HG03108 (cell line): ENCODE results near the gene DNAH2.

Experiments
- ATAC-seq: cut with Tn5 transposase; IDR thresholded peaks from one replicate; pipeline ENCODE4 v1.9.1; 2021; ENCODE audit warnings: moderate library complexity; ENCODE audit not compliant: unreplicated experiment

DNAH2 gene

DNA sequence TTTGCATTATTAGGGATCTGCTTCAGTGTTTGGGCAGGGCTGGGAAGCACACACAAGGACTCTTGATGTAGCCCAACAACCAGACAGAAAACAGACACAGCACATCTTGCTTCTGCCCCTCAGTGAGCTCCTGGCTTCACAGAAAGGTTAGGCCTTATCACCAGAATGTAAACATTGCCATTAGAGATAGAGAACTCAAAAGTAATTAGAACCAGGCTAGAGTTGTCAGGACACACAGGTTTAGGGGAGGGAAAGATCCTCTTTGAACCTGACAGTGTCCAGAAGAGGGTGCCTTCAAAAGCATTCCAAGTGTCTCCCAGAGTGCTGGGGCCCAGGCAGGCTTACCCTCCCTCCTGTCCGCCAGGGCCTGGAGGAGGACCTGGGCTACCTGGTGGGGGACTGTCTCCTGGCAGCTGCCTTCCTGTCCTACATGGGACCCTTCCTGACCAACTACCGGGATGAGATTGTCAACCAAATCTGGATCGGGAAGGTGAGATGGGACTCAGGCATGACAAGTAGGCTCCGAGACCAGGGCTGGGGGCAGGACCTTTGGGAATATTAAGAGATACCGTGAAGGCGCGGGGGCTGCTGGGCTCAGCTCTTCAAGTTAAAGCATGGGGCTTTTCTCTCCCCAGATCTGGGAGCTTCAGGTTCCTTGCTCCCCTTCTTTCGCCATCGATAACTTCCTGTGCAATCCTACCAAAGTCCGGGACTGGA, 99.5 kb downstream of the DNAH2 start:
- ATAC-seq: no peak

DNA sequence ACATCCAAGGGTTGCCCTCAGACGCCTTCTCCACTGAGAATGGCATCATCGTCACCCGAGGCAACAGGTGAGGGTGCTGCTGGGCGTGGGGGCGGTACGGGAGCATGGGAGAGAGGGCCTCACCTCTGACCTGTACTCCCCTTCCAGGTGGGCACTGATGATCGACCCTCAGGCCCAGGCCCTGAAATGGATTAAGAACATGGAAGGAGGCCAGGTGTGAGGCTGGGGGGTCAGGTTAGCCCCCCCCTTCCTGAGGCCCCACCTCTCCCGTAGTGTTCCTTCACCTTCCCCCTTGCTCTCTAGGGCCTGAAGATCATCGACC, 100.1 kb downstream of the DNAH2 start:
- no peak for ATAC-seq

DNA sequence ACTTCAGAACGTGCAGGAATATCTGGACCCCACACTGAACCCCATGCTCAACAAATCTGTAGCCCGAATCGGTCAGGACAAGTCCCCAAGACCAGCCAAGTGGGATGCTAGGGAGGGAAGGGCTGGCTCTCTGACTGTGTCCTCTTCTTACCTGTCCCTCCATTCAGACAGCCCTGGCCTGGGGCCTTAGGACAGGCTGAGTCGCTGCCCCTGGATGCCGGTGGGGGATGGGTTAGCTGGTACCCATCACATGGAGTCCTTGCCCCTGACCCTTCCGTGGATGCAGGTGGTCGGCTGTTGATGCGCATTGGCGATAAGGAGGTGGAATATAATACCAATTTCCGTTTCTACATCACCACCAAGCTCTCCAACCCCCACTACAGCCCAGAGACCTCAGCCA, 100.5 kb downstream of the DNAH2 start:
- ATAC-seq: no peak

DNA sequence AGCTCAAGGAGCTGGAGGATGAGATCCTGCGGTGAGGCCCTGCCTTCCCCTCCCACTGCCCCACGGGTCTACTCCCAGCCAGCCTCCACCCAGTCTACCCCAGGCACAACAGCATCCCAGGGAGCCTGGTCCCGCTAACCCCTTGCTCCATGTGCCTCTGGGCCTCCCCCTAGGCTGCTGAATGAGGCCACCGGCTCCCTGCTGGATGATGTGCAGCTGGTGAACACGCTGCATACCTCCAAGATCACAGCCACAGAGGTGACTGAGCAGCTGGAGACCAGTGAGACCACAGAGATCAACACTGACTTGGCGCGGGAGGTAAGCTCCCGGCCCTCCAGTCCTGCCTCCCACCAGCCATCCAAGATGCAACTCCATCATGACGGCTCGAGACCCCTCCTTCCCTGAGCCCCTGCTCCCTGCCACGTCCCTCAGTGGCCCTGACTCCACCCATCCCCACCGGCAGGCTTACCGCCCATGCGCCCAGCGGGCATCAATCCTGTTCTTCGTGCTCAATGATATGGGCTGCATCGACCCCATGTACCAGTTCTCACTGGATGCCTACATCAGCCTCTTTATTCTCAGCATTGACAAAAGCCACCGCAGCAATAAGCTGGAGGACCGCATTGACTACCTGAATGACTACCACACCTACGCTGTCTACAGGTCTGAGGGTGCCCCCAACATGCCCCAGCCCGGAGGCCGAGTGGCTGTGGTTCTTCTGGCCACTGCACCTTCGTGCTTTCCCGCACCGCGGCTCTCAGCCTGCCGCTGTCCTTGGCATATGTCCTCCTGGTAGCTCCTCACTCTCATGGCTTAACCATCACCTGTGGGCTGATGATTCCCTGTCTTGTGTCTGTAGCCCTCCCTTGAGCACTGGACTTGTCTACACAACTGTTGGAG, 101.5 kb downstream of the DNAH2 start:
- ATAC-seq: no peak

DNA sequence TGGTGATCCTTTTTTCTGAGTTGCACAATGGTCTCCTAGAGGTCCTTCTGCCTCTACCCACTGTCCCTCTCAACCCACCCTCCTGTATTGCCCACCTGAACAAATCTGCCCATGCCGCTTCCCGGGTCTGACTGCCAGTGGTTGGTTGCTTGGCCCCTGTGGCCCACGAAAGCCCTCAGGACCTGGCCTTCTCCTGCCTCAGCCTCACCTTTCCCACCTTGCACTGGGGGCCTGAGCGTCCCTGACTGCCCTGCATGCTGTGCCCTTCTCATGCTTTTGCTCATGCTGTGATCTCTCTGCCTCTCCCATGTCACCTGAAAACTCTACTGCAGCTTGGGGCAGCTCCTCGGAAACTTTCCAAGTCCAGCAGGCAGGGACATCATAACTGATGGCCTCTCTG, 102.7 kb downstream of the DNAH2 start:
- ATAC-seq: no peak

DNA sequence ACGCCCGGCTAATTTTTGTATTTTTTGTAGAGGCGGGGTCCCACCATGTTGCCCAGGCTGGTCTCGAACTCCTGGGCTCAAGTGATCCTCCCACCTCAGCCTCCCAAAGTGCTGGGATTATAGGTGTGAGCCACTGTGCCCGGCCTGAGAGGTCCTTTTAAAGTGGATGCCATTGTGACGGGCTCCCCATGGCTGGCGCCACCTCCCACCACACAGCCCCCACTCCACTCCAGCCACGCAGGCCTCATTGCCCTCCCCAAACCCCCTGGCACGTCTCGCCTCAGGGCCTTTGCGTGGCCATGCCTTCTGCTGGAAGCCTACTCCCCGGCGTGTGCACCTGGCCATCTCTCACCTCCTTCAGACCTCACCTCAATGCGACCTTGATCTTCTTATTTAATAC, 104.6 kb downstream of the DNAH2 start:
- no peak for ATAC-seq

DNA sequence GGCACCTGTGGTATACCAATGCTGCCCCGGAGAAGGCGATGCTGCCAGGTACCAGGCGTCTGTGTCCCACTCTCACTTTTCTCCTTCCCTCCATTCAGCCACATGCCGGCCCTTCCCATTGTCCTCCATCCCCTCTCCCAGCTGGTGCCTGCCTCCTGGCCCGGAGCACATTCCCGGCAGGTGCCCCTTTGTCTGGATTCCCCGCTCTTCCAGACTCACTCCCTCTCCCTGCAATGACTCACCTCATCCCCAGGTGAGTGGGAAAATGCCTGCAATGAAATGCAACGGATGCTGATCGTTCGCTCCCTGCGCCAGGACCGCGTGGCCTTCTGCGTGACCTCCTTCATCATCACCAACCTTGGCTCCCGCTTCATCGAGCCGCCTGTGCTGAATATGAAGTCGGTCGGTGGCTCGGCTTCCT, 106.0 kb downstream of the DNAH2 start:
- no peak for ATAC-seq

DNA sequence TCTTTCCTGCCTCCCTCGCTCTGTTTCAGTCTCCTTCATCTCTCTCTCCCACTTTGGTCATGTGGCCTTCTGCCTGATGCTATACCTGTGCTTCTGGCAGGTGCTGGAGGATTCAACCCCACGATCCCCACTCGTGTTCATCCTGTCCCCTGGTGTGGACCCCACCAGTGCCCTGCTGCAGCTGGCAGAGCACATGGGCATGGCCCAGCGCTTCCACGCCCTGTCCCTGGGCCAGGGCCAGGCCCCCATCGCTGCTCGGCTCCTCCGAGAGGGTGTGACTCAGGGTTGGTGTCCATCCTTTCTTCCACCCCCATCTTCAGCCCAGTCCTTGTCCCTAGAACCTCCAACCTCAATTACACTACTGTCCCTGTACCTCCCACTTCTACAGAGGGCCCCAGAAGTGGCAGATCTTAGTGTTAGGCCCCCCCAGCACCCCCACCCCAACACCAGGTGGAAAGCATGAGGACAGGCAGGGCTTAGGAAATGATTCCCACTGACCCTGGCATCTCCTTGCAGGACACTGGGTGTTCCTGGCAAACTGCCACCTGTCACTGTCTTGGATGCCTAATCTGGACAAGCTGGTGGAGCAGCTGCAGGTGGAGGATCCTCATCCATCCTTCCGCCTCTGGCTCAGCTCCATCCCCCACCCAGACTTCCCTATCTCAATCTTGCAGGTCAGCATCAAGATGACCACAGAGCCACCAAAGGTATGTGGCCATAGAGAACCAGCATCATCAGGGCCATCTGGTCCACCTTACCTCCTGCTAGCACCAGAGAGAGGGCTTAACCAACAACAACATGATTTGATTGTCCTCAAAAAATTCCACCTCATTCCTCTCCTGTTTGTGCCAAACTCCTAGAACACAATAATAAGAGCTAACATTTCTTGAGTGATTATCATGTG, 106.7 kb downstream of the DNAH2 start:
- no peak for ATAC-seq

DNA sequence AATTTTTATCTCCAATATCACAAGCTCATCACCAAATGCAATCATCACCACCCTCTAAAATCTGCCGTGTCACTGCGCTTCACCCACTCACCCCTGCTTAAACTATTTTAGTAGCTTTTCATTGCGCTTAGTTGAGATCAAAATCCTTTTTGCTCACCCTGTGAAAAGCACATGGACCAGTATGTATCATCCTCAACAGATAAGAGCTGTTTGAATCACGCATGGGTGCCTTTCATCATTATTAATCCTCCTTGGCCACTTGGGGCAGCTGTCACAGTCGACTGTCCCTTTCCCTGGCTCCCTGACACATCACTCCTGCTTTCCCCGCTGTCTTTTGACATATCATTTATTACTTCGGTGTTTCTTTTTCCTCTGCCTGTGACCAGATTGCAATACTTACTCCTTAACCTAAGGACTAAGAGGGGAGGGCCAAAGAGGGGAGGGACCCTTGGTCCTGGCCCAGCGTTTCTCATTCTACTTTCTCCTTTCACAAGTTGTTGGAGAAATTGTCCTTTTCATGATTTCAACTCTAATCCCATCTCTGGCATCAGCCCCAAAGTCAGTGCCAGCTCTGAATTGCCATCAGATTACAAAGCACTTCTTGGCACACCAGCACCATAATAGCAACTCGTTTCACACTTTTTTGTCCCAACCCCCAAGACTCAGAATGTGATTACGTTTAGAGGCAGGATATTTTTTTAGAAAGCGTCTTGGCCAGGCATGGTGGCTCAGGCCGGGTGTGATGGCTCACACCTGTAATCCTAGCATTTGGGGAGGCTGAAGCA, 107.9 kb downstream of the DNAH2 start:
- no peak for ATAC-seq

DNA sequence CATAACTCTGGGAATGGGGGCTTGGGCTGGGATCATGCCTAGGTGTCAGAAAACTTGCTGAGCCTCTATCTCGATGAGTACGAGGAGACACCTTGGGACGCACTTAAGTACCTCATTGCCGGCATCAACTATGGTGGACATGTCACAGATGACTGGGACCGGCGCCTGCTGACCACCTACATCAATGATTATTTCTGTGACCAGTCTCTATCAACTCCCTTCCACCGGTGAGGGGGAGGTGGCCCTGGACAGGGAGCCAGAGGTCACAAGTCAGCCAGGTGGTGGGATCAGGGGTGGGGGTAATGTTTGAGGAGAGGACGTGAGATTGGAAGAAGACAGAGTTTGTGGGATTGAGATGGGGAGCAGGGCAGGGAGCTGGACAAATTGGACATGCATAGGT, 113.1 kb downstream of the DNAH2 start:
- ATAC-seq: no peak

DNA sequence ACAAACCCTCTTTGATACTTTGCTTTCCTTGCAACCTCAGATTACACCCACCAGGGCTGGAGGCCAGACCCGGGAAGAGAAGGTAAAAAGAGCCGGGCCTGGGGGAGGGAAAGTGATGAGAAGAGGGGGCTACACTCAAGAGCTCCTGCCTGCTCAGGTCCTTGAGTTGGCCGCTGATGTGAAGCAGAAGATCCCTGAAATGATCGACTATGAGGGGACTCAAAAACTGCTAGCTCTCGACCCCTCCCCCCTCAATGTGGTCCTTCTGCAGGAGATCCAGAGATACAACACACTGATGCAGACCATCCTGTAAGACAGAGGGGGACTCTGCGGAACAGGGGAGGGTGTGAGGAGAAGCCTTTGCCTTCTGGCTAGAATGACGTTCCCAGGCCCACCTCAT, 113.7 kb downstream of the DNAH2 start:
- no peak for ATAC-seq

DNA sequence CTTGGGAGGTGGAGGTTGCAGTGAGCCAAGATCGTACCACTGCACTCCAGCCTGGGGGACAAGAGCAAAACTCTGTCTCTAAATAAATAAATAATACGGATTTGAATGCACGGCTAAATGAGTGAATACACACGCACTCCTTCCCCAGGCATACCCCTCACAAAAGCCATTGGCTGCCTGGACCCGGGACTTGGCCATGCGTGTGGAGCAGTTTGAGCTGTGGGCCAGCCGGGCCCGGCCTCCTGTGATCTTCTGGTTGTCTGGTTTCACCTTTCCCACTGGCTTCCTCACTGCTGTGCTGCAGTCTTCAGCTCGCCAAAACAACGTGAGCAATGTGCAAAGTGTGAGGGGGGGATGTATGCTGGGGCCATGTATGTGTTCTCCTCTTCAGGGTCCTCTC, 114.9 kb downstream of the DNAH2 start:
- ATAC-seq: no peak

DNA sequence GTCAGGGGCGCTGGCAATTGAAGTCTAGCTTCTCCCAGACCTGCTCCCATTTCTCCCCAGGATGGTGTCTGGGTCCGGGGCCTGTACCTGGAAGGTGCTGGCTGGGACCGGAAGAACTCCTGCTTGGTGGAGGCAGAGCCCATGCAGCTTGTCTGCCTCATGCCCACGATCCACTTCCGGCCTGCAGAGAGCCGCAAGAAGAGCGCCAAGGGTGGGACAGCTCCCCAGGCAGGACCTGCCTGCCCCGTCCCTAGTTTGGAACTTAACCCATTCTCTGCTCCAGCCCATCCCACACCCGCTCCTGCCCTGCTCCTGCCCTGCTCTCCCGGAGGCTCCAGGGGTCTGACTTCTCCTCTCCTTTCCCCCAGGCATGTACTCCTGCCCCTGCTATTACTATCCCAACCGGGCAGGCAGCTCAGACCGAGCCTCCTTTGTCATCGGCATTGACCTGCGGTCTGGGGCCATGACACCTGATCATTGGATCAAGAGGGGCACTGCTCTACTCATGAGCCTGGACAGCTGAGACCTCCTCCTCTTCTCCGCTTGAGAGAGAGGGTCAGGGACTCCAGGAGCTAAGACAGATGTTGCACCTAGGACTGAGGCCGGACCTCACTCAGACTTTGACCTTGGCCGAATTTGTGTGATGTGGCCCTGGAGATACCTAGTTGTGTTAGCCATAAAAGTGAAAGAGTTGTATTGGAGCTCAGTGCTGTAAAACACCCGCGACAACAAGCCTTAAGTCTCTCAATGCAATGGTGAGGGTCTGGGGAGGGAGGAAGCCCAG, 115.7 kb downstream of the DNAH2 start:
- ATAC-seq: no peak

DNA sequence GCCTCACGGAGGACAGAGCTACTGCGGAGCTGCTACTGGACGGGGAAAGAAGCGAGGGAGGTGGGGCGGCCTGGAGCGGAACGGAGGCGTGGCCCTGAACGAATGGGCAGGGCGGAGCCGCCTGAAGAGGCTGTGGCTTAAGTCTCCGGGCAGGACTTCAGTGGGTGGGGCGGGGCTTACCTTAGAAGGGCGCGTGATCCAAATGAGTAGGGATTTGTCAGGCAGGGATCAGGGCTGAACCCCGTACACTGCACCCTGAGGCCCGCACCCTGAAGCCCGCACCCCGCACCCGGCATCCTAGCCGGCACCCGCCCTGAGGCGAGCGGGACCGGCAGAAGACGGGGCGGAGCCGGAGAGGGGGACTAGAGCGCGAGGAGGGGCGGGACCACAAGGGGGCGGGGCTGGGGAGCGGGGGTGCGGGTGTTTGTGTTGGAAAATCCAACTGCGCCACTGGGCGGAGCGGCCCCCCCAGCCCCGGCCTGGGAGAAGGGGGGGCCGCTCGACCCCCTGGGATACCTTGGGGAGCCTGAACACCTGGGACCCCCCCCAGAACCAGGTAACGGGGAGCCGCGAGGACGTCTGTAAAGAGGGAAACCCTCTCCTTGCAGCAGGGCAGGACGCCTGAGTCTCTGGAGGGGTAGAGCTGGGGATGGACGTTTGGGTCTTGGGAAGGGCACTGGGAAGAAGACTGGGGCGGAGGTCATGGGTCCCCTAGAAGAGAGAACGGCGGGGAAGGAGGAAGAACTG, 116.4 kb downstream of the DNAH2 start, which contains the start of gene KDM6B:
Gene KDM6B, plus strand, starts transcription at position 423 of the 747 bp plus-strand sequence. CDS start 11,338 bp downstream, outside the sequence.
- ATAC-seq: peak; percentile 42

DNA sequence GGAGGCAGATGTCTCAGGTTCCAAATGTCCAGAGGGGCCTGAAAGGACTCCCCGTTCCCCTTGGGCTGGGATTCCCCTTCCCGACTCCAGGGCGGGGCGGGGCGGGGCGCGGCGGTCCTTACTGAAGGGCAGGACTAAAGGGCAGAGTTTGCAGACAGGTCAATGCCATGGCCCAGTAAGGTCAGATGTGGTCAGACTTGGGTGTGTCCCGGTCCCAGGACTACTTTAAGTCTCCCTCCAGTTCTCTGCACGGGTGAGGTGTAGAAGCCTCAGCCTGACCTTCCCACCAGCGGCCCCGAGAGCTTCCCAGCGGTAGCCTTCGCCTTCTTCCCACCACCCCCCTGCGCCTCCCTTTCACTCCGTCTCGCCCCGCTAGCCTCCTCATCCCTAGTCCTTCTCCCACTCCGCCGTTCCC, 117.0 kb downstream of the DNAH2 start:
- ATAC-seq: no peak

DNA sequence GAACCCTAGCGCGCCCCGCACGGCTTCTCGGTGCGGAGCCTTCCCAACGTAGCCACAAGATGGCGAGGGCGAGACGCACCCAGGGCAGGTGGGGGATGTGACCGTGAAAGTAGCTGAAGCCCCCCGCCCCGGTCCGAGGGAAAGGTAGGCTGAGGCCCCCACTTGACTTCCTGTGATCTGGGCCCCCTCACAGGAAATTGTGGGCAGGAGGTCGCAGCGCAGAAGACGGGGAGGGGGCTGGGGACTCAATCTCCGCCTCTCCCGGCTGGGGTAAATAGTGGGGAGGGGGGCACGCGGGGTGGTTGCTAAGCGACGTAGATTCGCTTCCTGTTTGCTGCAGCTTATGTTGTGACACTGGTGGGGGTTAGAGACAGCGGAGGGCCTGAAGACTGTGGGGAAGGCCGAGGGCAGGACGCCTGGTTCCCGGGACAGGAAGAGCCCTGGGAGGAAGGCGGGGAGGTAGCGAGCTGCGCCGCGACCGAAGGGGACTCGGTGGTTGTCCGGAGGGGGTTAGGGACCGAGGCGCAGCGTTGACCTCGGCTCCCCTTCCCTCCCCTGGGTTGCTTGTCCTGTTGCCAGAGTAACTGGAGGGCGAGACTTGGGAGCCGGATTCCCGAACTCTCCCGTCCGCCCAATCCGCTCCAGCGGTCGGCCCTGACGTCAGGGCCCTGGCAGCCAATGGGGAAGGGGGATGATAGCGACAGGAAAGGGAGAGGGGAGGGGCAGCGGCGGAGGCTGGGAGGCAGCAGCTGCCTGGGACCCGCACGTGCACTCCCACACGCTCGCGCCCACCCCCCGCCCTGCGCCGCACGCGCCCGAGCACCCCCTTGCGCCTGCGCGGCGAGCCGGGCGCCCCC, 117.6 kb downstream of the DNAH2 start:
- peak; percentile 45 for ATAC-seq

DNA sequence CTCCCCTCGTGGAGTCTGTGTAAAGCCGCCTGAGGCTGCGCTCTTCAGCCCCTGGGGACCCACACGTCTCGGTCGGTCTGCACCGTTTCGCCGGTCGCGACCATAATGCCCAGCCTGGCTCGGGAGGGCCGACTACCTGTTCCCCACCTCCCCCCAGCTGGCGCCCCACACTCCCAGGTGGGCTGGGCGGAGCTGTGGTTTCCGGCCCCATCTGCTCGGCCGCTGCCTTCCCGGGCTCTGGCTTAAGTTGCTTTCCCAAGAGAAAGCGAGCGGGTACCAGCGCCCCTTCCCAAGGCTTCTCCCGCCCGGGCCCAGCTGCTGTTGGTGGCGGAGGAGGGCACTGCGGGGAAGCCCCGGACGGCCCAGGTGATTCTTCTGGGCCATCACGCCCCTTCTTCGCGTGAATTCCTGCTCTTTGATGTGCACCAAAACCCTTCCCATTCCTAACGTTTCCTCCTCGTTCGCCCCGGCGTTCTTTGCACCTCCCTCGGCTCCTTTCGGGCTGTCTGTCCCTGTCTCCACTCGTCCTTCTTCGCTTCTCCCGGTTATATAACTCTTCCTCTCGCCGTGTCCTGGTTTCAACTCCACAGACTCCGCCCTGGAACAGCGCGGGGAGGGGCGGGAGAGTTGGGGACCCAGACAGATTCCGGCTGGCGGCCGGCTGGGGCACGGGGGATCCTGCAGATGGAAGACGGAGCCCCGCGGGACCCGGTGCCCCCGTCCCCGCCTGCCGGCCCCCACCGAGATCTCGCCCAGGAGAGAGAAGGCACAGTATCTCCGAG, 118.5 kb downstream of the DNAH2 start:
- peak; percentile 24 for ATAC-seq
